ENCODE measurements around the gene TP53TG5.

GRCh38 chr20:45358282-45359068 is 19.6 kb downstream of the TP53TG5 start:
- peak in 1 of 3 experiments; percentile 9 for TF ChIP-seq CTCF (IDR thresholded peaks at IDR 0.05)
- TF ChIP-seq POLR2A (IDR thresholded peaks at IDR 0.05; ENCODE audit: low read depth), result peak; percentile 18
- TF ChIP-seq POLR2AphosphoS5 (IDR thresholded peaks at IDR 0.05), result peak; percentile 87 to 96
- no peak for TF ChIP-seq EP300 (IDR thresholded peaks at IDR 0.05)
